ENCODE data around the gene MDGA2.
"Not testable (repeated sequence)": the region's sequence is repeated elsewhere in the genome, so short reads cannot be mapped to it uniquely, and the experiment has no call there.

Gene MDGA2

DNA sequence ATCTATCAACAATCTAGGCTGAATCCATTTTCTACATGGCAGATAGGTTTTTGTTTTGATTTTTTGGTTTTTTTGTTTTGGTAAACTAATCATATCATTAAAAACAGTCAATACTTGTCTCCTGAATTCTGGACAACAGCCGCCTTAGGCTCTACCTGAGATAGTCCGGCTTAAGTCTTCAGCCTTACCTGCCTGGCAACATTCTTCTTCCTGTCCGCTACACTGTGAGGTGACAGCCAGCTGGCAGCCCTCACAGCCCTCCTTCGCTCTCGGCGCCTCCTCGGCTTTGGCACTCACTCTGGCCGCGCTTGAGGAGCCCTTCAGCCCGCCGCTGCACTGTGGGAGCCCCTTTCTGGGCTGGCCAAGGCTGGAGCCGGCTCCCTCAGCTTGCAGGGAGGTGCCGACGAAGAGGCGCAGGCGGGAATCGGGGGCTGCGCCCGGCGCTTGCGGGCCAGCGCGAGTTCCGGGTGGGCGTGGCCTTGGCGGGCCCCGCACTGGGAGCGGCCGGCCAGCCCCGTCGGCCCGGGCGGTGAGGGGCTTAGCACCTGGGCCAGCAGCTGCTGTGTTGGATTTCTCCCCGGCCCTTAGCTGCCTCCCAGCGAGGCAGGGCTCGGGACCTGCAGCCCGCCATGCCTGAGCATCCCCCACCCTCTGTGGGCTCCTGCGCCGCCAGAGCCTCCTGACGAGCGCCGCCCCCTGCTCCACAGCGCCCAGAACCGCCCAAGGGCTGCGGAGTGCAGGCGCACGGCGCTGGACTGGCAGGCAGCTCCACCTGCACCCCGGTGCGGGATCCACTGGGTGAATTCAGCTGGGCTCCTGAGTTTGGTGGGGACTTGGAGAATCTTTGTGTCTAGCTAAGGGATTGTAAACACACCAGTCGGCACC is 49.0 kb downstream of the MDGA2 start:
- no peak for DNase-seq (ENCODE audit: low read depth)
- no peak overlapping the region for H3K4me3 ChIP-seq (ENCODE audit: low read depth, low read length)

DNA sequence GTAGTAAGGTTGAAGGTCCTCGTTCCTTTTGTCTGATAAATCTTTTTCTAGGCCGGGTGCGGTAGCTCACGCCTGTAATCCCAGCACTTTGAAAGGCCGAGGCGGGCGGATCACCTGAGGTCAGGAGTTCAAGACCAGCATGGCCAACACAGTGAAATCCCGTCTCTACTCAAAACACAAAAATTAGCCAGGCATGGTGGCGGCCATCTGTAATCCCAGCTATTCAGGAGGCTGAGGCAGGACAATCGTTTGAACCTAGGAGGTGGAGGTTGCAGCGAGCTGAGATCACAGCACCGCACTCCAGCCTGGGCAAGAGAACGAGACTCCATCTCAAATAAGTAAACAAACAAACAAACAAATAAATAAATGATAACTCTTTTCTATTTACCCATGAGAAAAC is 51.3 kb downstream of the MDGA2 start:
- H3K4me3 ChIP-seq (ENCODE audit: low read depth, low read length); DNase-seq (ENCODE audit: low read depth): not testable (repeated sequence)

GRCh38 chr14:47619392-47619791 is 56.0 kb downstream of the MDGA2 start:
- H3K4me3 ChIP-seq (ENCODE audit: low read depth, low read length) = no peak overlapping the region
- no peak for DNase-seq (ENCODE audit: low read depth)

- DNase-seq (ENCODE audit: low read depth) = no peak
- no peak overlapping the region for H3K4me3 ChIP-seq (ENCODE audit: low read depth, low read length)
Observed at GRCh38 chr14:47606566-47606965, 68.8 kb downstream of the MDGA2 start.

- H3K4me3 ChIP-seq (ENCODE audit: low read depth, low read length) = no peak overlapping the region
- DNase-seq (ENCODE audit: low read depth) = no peak
Observed at GRCh38 chr14:47596860-47597259, 78.5 kb downstream of the MDGA2 start.

GRCh38 chr14:47596232-47596631 is 79.2 kb downstream of the MDGA2 start:
- H3K4me3 ChIP-seq (ENCODE audit: low read depth, low read length) = no peak overlapping the region
- no peak for DNase-seq (ENCODE audit: low read depth)

DNA sequence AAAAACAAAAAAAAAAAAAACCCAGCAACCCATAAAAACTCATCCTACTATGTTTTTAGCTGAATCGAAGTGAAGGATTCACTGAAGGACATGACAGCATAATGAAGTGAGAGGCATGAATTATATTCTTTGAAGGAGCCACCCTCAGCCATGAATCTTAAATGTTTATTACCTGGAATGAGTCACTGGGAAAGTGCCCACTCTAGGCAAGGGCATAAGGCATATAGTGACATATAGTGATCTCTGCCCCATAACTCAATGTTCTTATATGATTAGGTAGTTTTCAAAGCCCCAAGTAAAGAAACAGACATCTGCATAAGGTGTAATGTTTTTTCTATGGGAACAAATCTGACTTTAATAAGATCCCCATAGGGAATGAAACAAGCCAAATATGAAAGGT is 79.9 kb downstream of the MDGA2 start:
- no peak overlapping the region for H3K4me3 ChIP-seq (ENCODE audit: low read depth, low read length)
- no peak for DNase-seq (ENCODE audit: low read depth)

DNA sequence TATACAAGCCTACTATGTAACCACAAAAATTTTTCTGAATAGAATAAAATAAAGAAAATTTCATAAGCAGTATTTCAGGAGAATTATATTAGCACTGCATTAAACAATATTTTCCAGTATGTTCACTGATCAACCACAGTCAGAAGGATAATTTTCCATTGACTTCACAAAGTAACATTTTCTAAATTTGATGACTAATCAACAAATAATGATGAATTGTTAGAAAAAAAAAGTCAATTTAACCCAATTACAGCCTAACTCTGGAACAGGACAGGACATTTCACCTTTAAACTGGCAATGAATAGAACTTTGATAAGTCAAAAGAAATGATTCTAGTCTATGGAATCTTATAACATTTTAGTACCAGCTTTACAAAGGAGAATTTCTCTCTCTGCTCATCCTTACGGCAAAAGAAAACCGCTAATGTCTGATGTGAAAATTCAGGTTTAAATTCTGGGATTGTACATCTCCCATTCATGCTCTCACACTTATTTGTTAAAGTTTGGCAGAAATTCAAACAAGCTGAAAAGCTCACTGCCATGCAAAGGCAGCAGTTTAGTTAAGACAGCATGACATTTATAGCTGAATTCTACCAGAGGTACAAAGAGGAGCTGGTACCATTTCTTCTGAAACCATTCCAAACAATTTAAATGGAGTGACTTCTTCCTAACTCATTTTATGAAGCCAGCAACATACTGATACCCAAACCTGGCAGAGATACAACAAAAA is 84.5 kb downstream of the MDGA2 start:
- no peak for DNase-seq (ENCODE audit: low read depth)

DNA sequence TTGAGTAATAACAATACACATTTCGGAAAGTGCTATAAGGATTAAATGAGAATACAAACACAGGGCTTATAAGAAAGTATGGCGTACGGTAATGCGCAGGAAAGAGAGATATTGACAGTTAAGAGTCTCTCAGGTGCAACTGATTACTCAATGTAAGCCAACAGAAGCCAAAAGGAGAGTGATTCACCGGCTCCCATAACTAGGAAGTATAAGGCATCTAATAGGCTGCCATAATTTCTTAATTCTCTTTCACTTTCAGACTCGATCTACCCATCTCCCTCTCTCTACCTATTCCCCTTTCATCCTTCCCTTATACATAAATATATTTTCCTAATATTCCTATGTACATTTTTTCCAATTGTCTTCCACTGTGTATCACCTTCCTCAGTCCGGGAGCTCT is 90.0 kb downstream of the MDGA2 start:
- DNase-seq (ENCODE audit: low read depth) = no peak
- H3K4me3 ChIP-seq (ENCODE audit: low read depth, low read length) = no peak overlapping the region

More for the DNA sequence above, 84.5 kb downstream of the MDGA2 start:
- H3K4me3 ChIP-seq (ENCODE audit: low read depth, low read length) = no peak overlapping the region

- DNase-seq (ENCODE audit: low read depth) = no peak
- no peak overlapping the region for H3K4me3 ChIP-seq (ENCODE audit: low read depth, low read length)
Observed at GRCh38 chr14:47567273-47567672, 108.1 kb downstream of the MDGA2 start.

GRCh38 chr14:47557894-47558293 is 117.5 kb downstream of the MDGA2 start:
- no peak for DNase-seq (ENCODE audit: low read depth)

GRCh38 chr14:47555333-47555732 is 120.1 kb downstream of the MDGA2 start:
- no peak overlapping the region for H3K4me3 ChIP-seq (ENCODE audit: low read depth, low read length)
- DNase-seq (ENCODE audit: low read depth) = no peak

More at GRCh38 chr14:47557894-47558293, 117.5 kb downstream of the MDGA2 start:
- H3K4me3 ChIP-seq (ENCODE audit: low read depth, low read length) = no peak overlapping the region

DNA sequence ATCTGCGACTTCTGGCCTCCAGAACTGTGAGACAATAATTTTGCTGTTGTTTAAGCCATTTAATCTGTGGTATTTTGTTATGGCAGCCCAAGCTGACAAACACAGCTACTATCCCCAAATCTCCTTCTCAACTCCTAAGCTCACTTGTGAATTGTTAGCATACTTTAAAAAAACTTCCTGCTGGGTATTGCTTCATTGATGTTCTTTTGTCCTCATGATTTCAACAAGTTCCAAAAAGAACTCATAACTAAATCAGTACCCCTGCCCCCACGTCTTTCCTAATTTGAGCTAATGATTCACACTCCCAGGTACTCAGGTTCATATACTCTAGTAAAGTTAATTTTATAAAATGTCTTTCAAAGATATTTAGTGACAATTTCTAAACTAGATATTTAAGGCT is 125.5 kb downstream of the MDGA2 start:
- no peak overlapping the region for H3K4me3 ChIP-seq (ENCODE audit: low read depth, low read length)
- DNase-seq (ENCODE audit: low read depth) = no peak

- no peak for DNase-seq (ENCODE audit: low read depth)
- H3K4me3 ChIP-seq (ENCODE audit: low read depth, low read length) = no peak overlapping the region
Observed at GRCh38 chr14:47543459-47543858, 131.9 kb downstream of the MDGA2 start.

DNA sequence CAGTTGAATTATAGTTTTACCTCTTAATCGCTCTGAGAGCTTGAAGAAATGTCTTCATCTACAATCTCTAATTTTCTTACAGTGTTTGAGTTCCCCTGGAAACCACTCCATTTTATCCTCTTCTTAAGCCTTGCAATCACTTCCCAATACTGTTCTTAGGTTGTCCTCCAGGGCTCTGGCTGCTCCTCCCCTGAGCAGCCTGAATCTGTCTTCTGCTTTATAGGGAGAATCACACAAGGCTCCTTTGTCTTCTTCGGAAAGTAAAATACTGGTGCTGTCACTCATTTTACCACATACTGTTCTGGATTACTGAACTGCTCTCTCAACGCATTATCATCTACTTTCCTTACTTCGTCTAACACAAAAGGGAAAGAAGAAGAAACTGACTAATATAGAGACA is 133.7 kb downstream of the MDGA2 start:
- no peak for DNase-seq (ENCODE audit: low read depth)
- H3K4me3 ChIP-seq (ENCODE audit: low read depth, low read length) = no peak overlapping the region

DNA sequence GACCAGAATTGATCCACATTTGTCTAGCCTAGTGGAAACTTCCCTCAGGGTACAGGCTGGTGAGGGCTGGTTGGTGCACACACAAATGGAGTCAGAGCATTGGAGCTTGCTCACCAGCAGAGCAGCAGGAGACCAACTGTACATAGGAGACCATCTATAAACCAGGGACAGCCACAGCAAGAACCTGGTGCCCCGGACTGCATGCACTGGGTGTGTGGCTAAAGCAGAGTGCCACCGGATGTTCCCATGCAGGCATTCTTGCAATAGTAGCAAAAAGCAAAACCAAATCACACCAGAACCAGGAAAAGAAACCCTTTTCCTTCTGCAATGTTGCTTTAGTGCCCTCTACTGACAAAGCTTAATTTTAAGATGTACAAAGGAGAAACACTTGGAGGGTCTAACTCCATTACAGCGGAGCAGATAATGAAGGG is 136.4 kb downstream of the MDGA2 start:
- no peak overlapping the region for H3K4me3 ChIP-seq (ENCODE audit: low read depth, low read length)
- no peak for DNase-seq (ENCODE audit: low read depth)

- no peak for DNase-seq (ENCODE audit: low read depth)
- H3K4me3 ChIP-seq (ENCODE audit: low read depth, low read length) = no peak overlapping the region
Observed at GRCh38 chr14:47536341-47536740, 139.1 kb downstream of the MDGA2 start.

DNA sequence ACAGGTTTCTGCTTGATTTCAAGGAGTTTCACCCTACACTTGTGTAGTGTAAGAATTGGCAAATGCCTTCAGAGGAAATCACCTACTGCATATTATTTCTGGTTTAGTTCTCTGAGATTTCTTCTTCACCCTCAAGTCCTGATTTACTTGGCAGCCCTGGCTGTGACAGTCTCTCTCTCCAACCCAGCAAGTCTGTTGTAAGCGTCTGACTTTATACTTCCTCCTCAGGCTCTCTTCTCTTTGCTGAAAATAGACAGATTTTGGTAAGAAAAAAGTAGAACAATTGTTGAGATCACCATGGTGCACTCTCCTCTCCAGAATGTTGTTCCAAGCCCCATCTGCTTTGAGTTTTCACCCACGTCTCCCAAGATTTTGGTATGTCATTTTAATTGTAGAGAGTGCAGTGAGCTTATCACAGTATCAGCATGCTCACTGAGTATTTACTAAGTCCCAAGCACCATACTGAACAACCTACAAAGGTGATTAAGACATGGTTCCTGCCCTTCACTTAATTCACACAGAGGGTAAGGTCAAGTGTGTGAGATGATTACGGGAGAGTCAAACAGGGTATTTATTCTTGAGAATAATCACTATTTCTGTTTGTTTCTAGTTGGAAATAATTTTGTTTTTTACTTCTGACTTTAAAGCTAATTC is 148.7 kb downstream of the MDGA2 start:
- no peak for DNase-seq (ENCODE audit: low read depth)
- H3K4me3 ChIP-seq (ENCODE audit: low read depth, low read length) = no peak overlapping the region

DNA sequence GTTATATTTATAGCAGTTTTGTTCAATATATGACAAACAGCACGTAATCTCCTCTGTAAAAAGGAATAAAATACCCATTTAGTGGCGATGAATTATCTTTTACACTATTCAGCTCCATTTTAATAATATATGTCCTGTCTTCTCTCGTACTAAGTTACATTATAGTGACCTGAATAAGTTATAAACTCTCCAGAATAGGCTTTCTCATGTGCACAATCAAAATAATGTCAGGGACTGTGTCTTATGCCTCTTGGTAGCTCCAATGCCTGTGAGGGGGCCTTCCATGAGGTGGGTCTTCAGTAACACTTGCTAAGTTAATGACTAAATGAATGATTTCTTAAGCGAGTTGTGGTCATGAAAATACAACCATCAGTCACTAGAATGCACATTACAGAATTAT is 150.9 kb downstream of the MDGA2 start:
- DNase-seq (ENCODE audit: low read depth) = no peak
- H3K4me3 ChIP-seq (ENCODE audit: low read depth, low read length) = no peak overlapping the region

GRCh38 chr14:47520382-47520781 is 155.0 kb downstream of the MDGA2 start:
- no peak overlapping the region for H3K4me3 ChIP-seq (ENCODE audit: low read depth, low read length)
- DNase-seq (ENCODE audit: low read depth) = no peak

Measured in skeletal muscle cell (primary cell).